ENCODE data around the gene IL15RA. TPM values are rescaled to one million over a fixed set of nuclear protein-coding genes. Genes with fewer than 3 reads are reported as not detected.

The IL15RA gene, protein sequence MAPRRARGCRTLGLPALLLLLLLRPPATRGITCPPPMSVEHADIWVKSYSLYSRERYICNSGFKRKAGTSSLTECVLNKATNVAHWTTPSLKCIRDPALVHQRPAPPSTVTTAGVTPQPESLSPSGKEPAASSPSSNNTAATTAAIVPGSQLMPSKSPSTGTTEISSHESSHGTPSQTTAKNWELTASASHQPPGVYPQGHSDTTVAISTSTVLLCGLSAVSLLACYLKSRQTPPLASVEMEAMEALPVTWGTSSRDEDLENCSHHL
- total RNA-seq: 13.5 TPM

GRCh38 chr10:5977471-5978229 is at the start of gene IL15RA:
Gene IL15RA, minus strand, starts transcription at chr10:5977543. Its CDS starts 51 bp downstream, at chr10:5977492.
- peak; percentile 74 for DNase-seq (ENCODE audit: low spot score)

GRCh38 chr10:6025683-6026255 is 48.4 kb upstream of the IL15RA start:
- DNase-seq (ENCODE audit: low spot score): no peak

DNA sequence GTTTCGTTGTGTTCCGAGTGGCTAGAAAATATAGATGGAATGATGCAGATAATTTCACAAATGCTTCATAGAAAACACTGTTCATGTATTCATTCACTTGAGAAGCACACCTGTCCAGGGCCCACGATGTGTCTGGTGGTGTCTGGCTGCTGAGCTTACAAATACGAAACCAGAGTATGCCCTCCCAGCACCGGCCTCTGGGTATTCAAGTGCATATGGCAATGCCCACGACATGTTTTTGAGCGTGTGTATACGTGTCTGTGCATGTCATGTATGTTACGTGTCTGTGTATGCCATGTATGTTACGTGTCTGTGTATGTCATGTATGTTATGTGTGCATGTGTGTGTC is 47.0 kb upstream of the IL15RA start:
- no peak for DNase-seq (ENCODE audit: low spot score)

DNA sequence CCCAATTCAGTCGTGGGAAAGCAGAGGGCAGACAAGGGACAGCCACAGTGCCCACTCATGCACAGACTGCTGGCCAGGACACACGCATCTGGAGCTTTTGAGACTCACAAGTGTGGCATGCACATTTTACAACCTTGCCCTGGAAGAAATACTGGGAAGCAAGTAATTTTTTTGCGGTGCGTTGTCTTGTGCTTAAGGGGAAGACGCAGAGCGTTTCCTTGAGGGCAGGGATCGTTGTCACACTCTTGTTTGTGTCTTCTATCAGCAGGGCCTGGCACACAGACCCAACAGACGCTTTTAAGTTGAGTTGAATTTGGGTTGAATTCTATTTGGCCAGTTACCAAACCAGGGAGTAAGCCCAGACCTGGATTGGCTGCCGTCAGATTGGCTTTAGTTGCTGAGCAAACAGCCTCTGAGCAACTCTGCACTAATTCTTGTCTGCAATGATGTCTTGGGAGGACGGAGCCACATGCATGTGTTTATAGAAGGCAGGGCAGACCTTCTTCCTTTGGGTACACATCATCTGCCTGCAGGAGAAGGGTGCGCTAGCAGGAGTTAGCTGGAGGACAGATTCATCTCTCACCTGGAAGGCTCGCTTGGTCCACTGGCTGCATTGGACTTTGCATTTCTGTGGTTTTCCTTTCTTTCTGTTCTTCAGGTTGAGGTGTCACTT is 46.5 kb upstream of the IL15RA start:
- DNase-seq (ENCODE audit: low spot score): no peak

DNA sequence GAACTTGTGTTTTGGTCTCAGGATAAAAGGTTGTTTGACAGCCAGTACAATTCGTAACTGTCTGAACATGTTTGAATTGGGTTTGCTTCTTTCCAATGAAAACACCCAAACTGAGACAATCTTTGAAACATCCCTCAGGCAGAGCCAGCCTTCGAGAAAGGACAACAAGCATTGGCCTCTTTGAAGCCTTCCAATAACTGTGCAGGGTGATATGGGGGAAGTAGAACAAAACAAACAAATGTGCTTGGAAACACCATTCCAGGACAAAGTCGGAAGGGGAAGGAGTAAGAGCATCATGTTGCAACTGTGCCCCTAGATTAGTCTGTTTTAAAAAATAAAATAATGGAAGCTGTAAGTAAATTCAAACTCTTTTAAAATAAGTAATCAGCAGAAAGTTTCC is 45.3 kb upstream of the IL15RA start:
- DNase-seq (ENCODE audit: low spot score): no peak

- no peak for DNase-seq (ENCODE audit: low spot score)
These were observed 43.5 kb upstream of the IL15RA start for GRCh38 chr10:6020826-6021225.

GRCh38 chr10:6019796-6020195 is 42.5 kb upstream of the IL15RA start:
- no peak for DNase-seq (ENCODE audit: low spot score)

DNA sequence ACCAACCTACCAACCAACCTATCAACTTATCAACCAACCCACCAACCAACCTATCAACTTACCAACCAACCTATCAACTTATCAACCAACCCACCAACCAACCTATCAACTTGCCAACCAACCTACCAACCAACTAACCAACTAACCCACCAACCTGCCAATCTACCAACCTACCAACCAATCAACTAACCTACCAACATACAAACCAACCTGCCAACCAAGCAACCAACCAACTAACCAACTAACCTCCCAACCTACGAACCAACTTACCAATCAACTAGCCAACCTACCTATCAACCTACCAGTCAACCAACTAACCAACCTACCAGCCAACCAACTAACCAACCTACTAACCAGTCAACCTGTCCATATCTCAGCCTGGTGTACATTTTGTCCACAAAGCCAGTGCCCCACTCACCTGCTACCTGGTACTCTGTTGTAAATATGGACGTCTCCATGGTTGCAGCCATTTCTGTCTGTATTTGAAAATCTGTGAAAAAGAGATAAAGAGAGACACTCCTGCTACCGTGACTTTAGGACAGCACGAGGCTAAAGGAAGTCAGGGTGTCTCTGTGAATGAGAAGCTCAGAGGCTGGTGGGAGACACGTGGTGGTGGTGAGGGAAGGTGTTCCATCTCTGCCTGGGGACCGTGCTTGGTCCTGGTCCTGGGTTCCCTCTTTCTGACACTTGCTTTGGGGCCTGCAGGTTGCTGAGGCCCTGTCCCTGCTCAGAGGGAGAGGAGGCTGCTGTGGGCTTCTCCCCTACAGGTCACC is 41.9 kb upstream of the IL15RA start:
- no peak for DNase-seq (ENCODE audit: low spot score)

- no peak for DNase-seq (ENCODE audit: low spot score)
These were observed 41.1 kb upstream of the IL15RA start for GRCh38 chr10:6018422-6018821.

DNA sequence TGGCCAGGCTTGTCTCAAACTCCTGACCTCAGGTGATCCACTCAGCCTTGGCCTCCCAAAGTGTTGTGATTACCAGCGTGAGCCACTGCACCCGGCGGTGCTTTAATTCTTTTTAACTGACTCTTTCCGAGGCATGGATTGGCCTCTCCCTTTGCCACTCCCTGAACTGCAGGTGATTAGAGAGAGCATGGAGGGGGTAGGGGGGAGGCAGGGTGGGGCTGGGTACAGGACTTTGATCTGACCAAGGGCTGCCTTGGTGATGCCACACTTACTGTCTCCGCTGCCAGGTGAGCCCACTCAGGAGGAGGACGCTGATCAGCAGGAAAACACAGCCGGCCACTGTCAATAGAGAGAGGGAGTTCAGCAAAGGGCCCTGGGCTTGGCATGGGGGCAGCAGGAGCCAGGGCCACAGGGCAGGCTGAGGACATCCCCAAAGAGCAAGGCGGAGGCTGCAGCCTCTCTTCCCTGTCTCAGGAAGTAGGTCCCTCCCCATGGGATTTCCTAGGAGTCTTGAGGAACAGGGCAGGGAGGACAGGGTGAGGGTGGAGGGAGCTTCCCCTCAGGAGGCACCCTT is 40.5 kb upstream of the IL15RA start:
- no peak for DNase-seq (ENCODE audit: low spot score)

DNA sequence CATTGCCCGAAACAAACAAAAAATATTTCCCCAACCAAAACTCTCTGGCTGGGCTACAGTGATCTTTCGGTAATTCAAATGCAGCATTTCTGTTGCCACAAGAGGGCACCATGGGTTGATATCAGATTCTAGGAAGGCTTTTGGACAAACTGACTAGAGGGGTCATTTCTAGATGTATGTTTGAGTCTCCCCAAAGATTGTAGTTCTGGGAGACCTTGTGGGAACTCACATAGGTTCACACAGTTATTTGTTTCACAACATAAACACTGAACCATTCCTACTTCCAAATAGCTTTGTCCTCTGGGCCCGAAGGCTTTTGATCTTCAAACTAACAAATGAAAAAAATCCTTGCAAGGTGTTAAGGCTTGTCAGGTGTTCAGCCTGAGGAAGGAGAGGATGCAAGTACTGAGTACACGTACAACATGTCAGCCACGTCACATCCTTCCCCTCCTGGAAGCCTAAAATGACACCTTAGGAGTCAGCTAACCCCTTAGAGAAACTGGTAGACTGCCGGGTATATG is 37.0 kb upstream of the IL15RA start:
- peak; percentile 64 for DNase-seq (ENCODE audit: low spot score)

DNA sequence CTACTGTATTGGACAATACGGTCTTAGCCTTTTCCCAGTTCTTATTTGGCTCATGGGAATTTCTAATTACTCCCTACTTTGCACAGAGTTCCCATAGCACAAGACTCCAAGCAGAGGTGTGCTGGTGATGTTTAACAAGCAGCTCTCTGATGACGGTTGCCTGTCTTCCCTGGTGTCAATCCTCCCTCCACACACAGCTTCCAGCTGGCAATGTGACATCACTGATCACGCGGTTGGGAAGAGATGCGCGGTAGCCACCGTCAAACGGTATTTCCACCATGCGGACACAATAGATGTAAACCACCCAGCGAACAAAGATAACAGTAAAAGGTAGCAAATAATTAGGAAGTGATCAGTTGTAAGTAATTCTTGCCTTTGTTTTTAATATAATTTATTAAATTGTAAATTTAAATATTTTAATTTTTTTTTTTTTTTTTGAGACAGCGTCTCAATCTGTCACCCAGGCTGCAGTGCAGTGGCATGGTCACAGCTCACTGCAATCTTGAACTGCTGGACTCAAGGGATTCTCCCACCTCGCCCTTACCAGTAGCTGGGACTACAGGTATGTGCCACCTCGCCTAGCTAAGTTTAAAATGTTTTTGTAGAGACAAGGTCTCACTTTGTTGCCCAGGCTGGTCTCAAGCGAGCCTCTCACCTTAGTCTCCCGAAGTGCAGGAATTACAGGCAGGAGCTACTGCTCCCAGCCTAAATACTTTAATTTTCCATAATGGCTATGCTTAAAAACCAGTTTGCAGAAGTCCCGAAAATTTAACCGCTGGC is 36.3 kb upstream of the IL15RA start:
- DNase-seq (ENCODE audit: low spot score): no peak

DNA sequence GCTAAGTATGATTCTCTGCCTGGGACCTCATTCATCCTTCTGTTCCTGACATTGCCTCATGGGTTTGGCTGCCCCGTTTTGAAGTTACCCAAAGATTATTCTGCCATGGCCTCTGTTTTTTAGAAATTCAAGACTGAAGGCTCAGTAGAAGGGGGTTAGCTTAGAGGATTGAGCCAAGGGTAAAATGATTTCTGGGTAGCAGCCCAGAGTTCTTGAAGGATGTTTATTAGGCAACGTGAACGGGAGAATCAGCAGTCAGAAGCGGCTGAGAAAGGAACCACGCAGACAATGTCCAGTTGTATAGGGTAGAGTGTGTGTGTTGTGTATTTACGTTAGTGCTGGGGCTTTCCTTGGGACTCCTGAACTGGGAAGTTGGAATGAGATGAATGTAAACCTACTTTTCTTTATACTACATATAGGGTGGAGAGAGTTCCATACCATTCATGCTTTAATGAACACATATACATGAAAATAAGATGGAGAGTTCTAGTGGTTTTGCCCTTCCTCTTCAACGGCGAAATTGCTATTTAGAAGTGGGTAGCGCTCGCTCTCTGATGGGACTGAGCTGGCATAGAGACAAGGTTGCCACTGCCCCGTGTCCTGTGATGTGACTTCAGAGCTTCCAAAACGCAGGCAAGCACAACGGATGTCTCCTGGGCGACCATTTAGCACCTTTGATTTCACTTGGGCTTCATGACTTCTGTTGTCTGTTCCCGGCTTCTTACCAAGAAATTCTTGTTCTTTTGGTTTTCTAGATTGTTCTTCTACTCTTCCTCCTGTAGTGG is 35.0 kb upstream of the IL15RA start:
- no peak for DNase-seq (ENCODE audit: low spot score)

- DNase-seq (ENCODE audit: low spot score): no peak
These were observed 34.2 kb upstream of the IL15RA start for GRCh38 chr10:6011558-6011957.

GRCh38 chr10:6010569-6010968 is 33.2 kb upstream of the IL15RA start:
- no peak for DNase-seq (ENCODE audit: low spot score)

GRCh38 chr10:6009961-6010360 is 32.6 kb upstream of the IL15RA start:
- DNase-seq (ENCODE audit: low spot score): no peak

DNA sequence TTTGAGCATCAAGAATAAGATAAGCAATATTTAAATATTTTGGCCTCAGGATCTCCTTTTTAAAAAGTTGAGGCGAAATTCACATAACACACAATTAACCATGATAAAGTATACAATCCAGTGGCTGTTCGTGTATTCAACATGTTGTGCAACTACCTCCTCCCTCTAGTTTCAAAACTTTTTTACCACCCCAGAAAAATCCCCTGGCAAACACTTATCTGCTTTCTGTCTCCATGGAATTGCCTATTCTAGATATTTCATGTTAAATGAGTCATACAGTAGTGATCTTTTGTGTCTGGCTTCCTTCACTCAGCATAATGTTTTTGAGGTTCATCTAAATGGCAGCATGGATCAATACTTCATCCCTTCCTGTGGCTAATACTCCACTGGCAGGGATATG is 31.8 kb upstream of the IL15RA start:
- no peak for DNase-seq (ENCODE audit: low spot score)

- no peak for DNase-seq (ENCODE audit: low spot score)
These were observed 31.3 kb upstream of the IL15RA start for GRCh38 chr10:6008497-6009142.

DNA sequence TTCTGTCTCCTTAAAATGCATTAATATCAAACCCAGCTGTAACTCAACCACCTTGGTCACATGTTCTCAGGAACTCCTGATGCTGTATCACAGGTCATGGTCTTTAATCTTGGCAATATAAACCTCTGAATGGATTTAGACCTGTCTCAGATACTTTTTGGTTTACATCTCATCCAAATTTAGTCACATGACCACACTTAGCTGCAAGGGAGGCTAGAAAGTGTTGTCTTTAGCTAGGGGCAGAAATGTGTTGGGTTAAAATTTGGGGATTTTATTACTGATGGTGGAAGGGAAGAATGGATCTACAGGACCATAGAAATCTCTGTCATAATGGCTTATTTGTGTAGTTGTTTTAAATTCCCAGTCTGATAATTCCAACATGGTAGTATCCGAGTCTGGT is 29.6 kb upstream of the IL15RA start:
- no peak for DNase-seq (ENCODE audit: low spot score)
